CD4-positive, alpha-beta T cell treated with Interleukin-12 subunit alpha and Interleukin-12 subunit beta, for 1 hour (primary cell): ENCODE results near the gene DLGAP1.
"Not testable (repeated sequence)": the region's sequence is repeated elsewhere in the genome, so short reads cannot be mapped to it uniquely, and the experiment has no call there.

Experiments
- DNase-seq: peaks from one replicate; pipeline ENCODE4 v3.0.0-alpha.2; 2020

The DLGAP1 gene

GRCh38 chr18:3594760-3595368 is 860.2 kb downstream of the DLGAP1 start:
- peak; percentile 44 for DNase-seq

DNA sequence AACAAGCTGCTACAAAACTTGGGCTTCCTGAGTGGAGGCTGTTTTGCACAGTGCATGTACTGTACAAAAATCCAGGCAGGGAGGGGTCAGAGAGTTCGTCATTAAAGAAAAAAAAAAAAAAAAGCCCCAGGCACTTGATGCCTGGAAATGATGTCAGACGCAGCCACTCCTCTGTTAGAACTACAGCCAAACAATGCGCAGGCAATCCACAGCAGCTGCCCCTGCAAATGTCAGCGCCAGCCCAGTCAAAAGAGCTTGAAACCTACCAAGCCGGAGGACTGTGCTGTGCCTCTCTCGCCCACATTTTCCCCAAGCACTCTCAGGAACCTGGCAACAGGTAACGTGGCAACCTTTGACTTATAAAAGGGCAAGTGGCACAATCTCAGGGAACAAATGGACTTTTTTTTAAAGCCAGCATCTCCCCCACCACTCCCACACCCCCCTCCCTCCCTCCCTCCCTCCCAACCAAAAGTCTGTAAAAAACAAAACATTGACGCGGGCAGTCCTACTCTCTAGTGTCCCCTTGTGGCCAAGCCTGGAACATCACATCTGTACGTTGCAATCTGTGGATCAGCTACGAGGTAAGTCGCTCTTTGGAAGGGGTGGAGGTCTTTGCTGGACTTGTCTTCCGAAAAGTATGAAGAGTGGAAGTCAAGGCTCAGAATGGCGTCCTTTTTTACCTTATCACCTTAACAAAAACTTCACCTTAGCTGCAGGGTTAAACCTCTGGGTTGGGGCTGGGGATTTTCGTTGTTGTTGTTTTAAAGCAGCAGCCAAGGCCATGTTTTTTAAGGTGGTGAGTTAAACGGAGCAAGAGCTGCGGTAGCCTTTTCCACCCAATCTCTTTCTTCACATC is 861.0 kb downstream of the DLGAP1 start:
- peak; percentile 91 for DNase-seq

DNA sequence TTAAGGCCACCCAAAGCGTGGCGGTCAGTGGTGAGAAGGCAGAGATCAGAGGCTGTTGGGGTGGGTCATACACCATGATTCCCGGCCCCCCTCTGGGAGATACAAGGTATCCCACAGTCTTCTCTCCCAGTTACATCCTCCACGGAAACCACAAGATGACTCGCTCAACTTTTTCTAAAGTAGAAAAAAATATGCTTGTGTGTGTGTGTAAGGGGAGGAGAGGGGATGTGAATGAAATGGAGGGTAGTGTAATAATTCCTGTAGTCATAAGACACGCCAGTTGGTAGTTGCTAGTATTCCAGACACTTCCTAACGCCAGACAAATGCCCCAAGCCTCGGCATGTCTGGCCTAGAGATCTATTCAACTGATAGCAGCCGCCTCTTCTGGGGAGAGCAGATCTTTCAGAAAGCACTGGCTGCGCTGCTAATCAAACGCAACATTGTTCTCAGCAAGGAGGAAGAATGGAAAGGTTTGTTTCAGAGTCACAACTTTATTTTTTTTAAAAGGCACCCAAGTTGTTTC is 861.7 kb downstream of the DLGAP1 start:
- DNase-seq = no peak

GRCh38 chr18:3592864-3593263 is 862.2 kb downstream of the DLGAP1 start:
- no peak for DNase-seq

- no peak for DNase-seq
Measured at GRCh38 chr18:3590096-3590630, 864.9 kb downstream of the DLGAP1 start.

DNA sequence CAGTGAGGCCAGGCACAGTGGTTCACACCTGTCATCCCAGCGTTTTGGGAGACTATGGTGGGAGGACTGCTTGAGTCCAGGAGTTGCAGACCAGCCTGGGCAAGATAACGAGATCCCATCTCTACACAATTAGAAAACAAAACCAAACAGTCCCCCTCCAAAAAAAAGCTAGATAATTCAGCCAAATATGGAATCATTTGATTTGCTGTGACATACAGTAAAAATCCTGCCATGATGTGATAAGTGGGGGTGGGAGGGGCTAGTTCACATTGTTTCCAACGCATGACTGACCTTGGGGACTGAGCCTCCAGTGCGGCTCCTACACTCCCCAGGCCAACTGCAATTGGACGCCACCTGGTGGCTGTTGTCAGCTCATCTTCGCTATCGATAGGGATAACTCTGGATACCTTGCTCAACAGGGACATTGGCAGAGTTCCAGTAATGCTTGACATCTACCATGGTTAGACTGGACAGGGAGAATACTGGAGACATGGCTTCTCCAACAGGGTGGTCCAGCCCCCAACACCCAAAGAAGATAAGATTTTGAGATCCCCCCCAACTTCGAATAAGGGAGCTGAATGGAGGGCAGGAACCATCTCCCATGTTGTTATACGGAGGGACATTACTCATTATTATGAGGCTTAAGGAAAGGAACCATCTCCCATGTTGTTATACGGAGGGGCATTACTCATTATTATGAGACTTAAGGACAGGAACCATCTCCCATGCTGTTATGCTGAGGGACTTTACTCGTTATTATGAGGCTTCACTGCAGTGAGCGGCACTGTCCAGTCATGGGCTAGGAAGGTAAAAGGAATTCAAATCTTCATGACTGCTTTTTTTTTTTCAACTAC is 869.2 kb downstream of the DLGAP1 start:
- DNase-seq = peak; percentile 76

GRCh38 chr18:3584897-3585460 is 870.1 kb downstream of the DLGAP1 start:
- DNase-seq = no peak

GRCh38 chr18:3584266-3584861 is 870.7 kb downstream of the DLGAP1 start:
- DNase-seq = no peak

GRCh38 chr18:3583873-3584247 is 871.2 kb downstream of the DLGAP1 start:
- no peak for DNase-seq

- DNase-seq = not testable (repeated sequence)
Measured at GRCh38 chr18:3583106-3583872, 871.8 kb downstream of the DLGAP1 start.

GRCh38 chr18:3581890-3582289 is 873.2 kb downstream of the DLGAP1 start:
- no peak for DNase-seq

DNA sequence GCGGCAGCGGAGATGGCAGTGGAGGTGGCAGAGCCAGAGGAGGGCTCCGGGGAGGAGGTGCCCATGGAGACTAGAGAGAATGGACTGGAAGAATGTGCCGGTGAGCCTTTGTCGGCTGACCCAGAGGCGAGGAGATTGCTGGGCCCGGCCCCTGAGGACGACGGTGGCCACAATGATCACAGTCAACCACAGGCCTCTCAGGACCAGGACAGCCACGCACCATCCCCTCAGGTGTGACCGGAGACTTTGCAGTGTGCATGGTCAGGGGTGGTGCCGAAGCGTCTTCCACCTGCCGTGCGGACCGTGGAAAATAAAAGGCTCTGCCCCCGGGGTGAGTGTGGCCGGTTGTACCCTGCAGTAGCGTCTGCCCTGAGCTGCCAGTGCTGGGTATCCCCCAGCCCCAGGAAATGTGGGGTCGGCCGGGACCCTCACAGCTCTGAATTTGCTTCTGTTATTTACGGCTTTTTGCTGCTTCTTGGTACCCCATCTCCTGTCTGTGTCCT is 874.5 kb downstream of the DLGAP1 start:
- not testable (repeated sequence) for DNase-seq

- DNase-seq = no peak
Measured at GRCh38 chr18:3579701-3580100, 875.4 kb downstream of the DLGAP1 start.

GRCh38 chr18:3578621-3579020 is 876.5 kb downstream of the DLGAP1 start:
- no peak for DNase-seq

DNA sequence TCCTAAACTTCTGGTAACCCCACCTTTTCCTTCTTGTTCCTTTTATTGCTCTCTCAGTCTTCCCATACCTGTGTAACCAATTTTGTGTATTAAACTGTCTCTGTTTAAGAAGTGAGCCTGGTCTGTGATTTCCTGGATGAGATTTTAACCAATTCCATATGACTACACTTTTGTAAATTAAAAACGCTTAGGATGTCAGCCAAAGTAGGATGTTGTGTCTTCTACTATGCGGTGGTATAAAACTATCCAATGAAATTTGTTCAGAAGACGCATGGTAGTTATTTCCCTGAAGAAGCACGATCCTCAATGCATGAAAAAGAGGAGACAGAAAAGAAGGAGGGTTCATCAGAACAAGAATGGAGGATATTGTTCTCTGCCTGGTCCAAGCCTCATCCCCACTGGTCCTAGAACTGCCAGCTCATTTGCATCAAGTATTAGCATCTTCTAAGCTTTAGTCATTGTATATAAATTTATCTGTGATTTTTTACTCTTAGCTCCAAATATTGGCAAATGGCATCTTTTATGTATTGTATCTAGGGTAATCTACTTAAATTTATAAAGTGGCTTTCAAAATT is 877.7 kb downstream of the DLGAP1 start:
- DNase-seq = no peak

- DNase-seq = no peak
Measured at GRCh38 chr18:3572761-3573160, 882.3 kb downstream of the DLGAP1 start.

GRCh38 chr18:3566851-3567250 is 888.3 kb downstream of the DLGAP1 start:
- DNase-seq = no peak

DNA sequence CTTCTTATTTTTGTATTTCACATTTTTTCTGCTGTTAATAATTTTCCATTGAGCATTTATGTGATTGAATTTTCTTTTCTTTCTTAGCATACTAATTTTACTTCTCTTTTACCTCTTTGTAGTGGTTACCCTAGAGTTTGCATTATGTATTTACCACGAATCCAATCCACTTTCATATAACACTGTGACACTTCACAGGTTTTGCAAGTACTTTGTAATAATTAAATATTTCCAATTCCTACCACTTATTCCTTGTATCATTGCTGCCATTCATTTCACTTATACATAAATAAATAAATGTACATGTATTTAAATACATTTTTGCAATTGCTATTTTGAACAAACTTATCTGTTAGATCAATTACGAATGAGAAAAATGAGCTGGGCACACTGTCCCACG is 894.4 kb downstream of the DLGAP1 start:
- no peak for DNase-seq

GRCh38 chr18:3554811-3555427 is 900.2 kb downstream of the DLGAP1 start:
- no peak for DNase-seq

GRCh38 chr18:3554091-3554601 is 901.0 kb downstream of the DLGAP1 start:
- no peak for DNase-seq
